ENCODE data around the gene COX7B. TPM values are rescaled to one million over a fixed set of nuclear protein-coding genes. Genes with fewer than 3 reads are reported as not detected.

Gene COX7B
- polyA plus RNA-seq, 1 experiment, result 835 TPM

GRCh38 chrX:77925764-77926163, 26.5 kb downstream of the COX7B start:
- Histone ChIP-seq H3K4me3 (ENCODE audit: low read depth, low read length) (no peak overlapping the region), H3K27me3 (ENCODE audit: control insufficient read depth, insufficient read depth, low read length) (no peaks in the 10 kb centered on the region), H3K27ac (ENCODE audit: low read depth, low read length) (no peak overlapping the region), H3K9me3 (ENCODE audit: control insufficient read depth, insufficient read depth, low read length) (no peaks in the 10 kb centered on the region)
- no peak for TF ChIP-seq CTCF (IDR thresholded peaks at IDR 0.05; ENCODE audit: low read depth, low read length)
- DNase-seq (ENCODE audit: low read depth, low spot score), result no peak
- ChIA-PET CTCF (no interaction called here), POLR2A (no interaction called here)

DNA sequence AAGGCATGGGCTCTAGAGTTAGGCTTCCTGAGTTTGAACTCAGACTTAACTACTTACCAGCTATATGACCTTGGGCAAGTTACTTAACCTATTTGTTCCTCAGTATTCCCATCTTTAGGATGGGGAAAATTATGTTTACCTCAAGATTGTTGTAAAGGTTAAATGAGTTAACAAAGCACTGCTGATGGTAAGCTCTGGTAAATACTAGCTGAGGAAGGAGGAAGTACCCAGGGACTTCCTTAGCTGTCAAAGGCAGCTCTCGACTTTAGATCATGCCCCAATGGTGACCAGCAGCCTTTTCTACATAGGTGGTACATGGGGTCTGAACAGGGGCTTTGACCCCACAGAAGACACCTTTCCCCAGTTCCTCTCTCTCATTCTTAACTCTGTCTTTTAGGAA, 31.3 kb downstream of the COX7B start:
- no peak overlapping the region for H3K4me3 ChIP-seq (ENCODE audit: low read depth, low read length)
- no peak overlapping the region for H3K27ac ChIP-seq (ENCODE audit: low read depth, low read length)
- POLR2A ChIA-PET, result no interaction called here
- no peak for TF ChIP-seq CTCF (IDR thresholded peaks at IDR 0.05; ENCODE audit: low read depth, low read length)
- CTCF ChIA-PET, result interaction anchor here (1.4 kb wide), 1 partner anchor 95 kb away, joined by 4 read pairs; no protein-coding TSS in a partner anchor
- DNase-seq (ENCODE audit: low read depth, low spot score), result no peak
- H3K27me3 ChIP-seq (ENCODE audit: control insufficient read depth, insufficient read depth, low read length), result no peaks in the 10 kb centered on the region
- no peaks in the 10 kb centered on the region for H3K9me3 ChIP-seq (ENCODE audit: control insufficient read depth, insufficient read depth, low read length)

- no peaks in the 10 kb centered on the region for H3K9me3 ChIP-seq (ENCODE audit: control insufficient read depth, insufficient read depth, low read length)
- H3K27me3 ChIP-seq (ENCODE audit: control insufficient read depth, insufficient read depth, low read length), result no peaks in the 10 kb centered on the region
- no peak for TF ChIP-seq CTCF (IDR thresholded peaks at IDR 0.05; ENCODE audit: low read depth, low read length)
- no peak overlapping the region for H3K4me3 ChIP-seq (ENCODE audit: low read depth, low read length)
- H3K27ac ChIP-seq (ENCODE audit: low read depth, low read length), result no peak overlapping the region
- no peak for DNase-seq (ENCODE audit: low read depth, low spot score)
- ChIA-PET CTCF (no interaction called here), POLR2A (no interaction called here)
Measured at GRCh38 chrX:77935886-77936285, 36.6 kb downstream of the COX7B start.

DNA sequence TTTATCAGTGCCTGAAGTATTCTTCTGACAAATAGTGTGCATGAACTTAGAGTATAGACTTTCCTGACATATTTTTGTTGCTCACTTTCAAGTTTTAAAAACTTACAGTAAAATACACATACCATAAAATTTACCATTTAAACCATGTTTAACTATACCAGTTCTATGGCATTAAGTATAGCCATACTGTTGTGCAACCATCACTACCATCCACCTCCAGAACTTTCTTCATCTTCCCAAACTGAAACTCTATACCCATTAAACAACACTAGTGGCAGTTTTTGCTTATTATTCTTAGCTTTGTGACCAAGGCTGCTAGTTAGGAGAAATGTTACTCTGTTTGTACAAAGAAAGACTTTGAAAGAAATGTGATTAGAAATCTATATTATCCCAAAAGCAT, 37.0 kb downstream of the COX7B start:
- ChIA-PET POLR2A (no interaction called here), CTCF (no interaction called here)
- Histone ChIP-seq H3K9me3 (ENCODE audit: control insufficient read depth, insufficient read depth, low read length) (no peaks in the 10 kb centered on the region), H3K4me3 (ENCODE audit: low read depth, low read length) (no peak overlapping the region), H3K27ac (ENCODE audit: low read depth, low read length) (no peak overlapping the region), H3K27me3 (ENCODE audit: control insufficient read depth, insufficient read depth, low read length) (no peaks in the 10 kb centered on the region)
- DNase-seq (ENCODE audit: low read depth, low spot score), result no peak
- no peak for TF ChIP-seq CTCF (IDR thresholded peaks at IDR 0.05; ENCODE audit: low read depth, low read length)

- Histone ChIP-seq H3K4me3 (ENCODE audit: low read depth, low read length) (no peak overlapping the region), H3K27me3 (ENCODE audit: control insufficient read depth, insufficient read depth, low read length) (no peaks in the 10 kb centered on the region), H3K9me3 (ENCODE audit: control insufficient read depth, insufficient read depth, low read length) (no peaks in the 10 kb centered on the region), H3K27ac (ENCODE audit: low read depth, low read length) (peak overlapping the region; percentile 57)
- ChIA-PET POLR2A (no interaction called here), CTCF (no interaction called here)
- no peak for TF ChIP-seq CTCF (IDR thresholded peaks at IDR 0.05; ENCODE audit: low read depth, low read length)
- peak; percentile 18 for DNase-seq (ENCODE audit: low read depth, low spot score)
Measured at GRCh38 chrX:77937291-77937690, 38.0 kb downstream of the COX7B start.

All from AG04450 (cell line).